HEK293 (cell line): Measurements from ENCODE around the gene MAVS.

Experiments
- CTCF ChIA-PET: fragments of 350-600 bp; formaldehyde crosslinking; extraction: SDS; loops from one replicate; lab custom pipeline; 2021; ENCODE audit warnings: antibody characterized with exemption; lab: Yijun Ruan, JAX
- POLR2A ChIA-PET: fragments of 300-600 bp; formaldehyde crosslinking; extraction: SDS; loops from one replicate; lab custom pipeline; 2020; ENCODE audit warnings: antibody characterized with exemption, inconsistent platforms; lab: Yijun Ruan, JAX
- H3K27ac ChIP-seq: fragments of 200-500 bp; sonication (Bioruptor generic); 2 replicates; pipeline ENCODE4 v1.5.1; 2014; ENCODE audit warnings: low read depth, low read length, control low read depth, inconsistent platforms; ENCODE audit errors: extremely low read depth
- H3K36me3 ChIP-seq, 2 experiments: fragments of 200-500 bp in 1 of 2; sonication (Bioruptor generic) in 1 of 2; 1 replicate in 1 of 2; 2 replicates in 1 of 2; pipeline ENCODE4 v1.5.1; 2014 to 2017; ENCODE audit warnings: inconsistent platforms in 2 of 2, low read length in 2 of 2; ENCODE audit not compliant: control insufficient read depth in 2 of 2, insufficient read depth in 1 of 2
- H3K4me1 ChIP-seq: fragments of 200-500 bp; sonication (Bioruptor generic); 2 replicates; pipeline ENCODE4 v1.5.1; 2014; ENCODE audit warnings: mild to moderate bottlenecking, low read length, inconsistent platforms; ENCODE audit not compliant: control insufficient read depth, insufficient read depth
- H3K4me3 ChIP-seq: 2 replicates; pipeline ENCODE4 v1.5.1; 2011; ENCODE audit warnings: low read depth, mild to moderate bottlenecking, control low read depth, low read length, moderate library complexity
- H3K9me3 ChIP-seq: fragments of 200-500 bp; sonication (Bioruptor generic); 2 replicates; pipeline ENCODE4 v1.5.1; 2014; ENCODE audit warnings: low read depth, low read length, inconsistent platforms; ENCODE audit not compliant: control insufficient read depth, insufficient read depth
- GLIS1 ChIP-seq: fragments of 450-650 bp; formaldehyde crosslinking; IDR thresholded peaks from 2 replicates; pipeline ENCODE4 v1.5.1; 2016; ENCODE audit warnings: missing biosample characterization, missing genetic modification characterization
- HOXC10 ChIP-seq: sonication (generic); formaldehyde crosslinking; IDR thresholded peaks from 2 replicates; pipeline ENCODE4 v1.8.1; 2023; ENCODE audit warnings: mild to moderate bottlenecking, missing genetic modification reagents
- HOXD13 ChIP-seq: sonication (generic); formaldehyde crosslinking; IDR thresholded peaks from 2 replicates; pipeline ENCODE4 v1.8.0; 2022; ENCODE audit warnings: missing genetic modification reagents, borderline replicate concordance
- KLF1 ChIP-seq: fragments of 450-650 bp; formaldehyde crosslinking; IDR thresholded peaks from 2 replicates; pipeline ENCODE4 v1.5.1; 2016; ENCODE audit warnings: missing biosample characterization, missing genetic modification characterization
- PRDM4 ChIP-seq: fragments of 450-650 bp; formaldehyde crosslinking; IDR thresholded peaks from 2 replicates; pipeline ENCODE4 v1.5.1; 2017; ENCODE audit warnings: missing biosample characterization, missing genetic modification characterization
- PRDM6 ChIP-seq: fragments of 450-650 bp; formaldehyde crosslinking; IDR thresholded peaks from 2 replicates; pipeline ENCODE4 v1.5.1; 2017; ENCODE audit warnings: missing biosample characterization, missing genetic modification characterization
- YY1 ChIP-seq: fragments of 450-650 bp; formaldehyde crosslinking; IDR thresholded peaks from 2 replicates; pipeline ENCODE4 v1.5.1; 2018; ENCODE audit warnings: missing biosample characterization, missing genetic modification characterization
- ZFP41 ChIP-seq: fragments of 450-650 bp; formaldehyde crosslinking; IDR thresholded peaks from 2 replicates; pipeline ENCODE4 v1.5.1; 2016; ENCODE audit warnings: missing biosample characterization, missing genetic modification characterization, borderline replicate concordance
- ZNF121 ChIP-seq: fragments of 450-650 bp; formaldehyde crosslinking; IDR thresholded peaks from 2 replicates; pipeline ENCODE4 v1.5.1; 2016; ENCODE audit warnings: missing biosample characterization, missing genetic modification characterization
- ZNF16 ChIP-seq: fragments of 450-650 bp; formaldehyde crosslinking; IDR thresholded peaks from 2 replicates; pipeline ENCODE4 v1.5.1; 2016; ENCODE audit warnings: low read depth, missing biosample characterization, missing genetic modification characterization
- ZNF239 ChIP-seq: fragments of 450-650 bp; formaldehyde crosslinking; IDR thresholded peaks from 2 replicates; pipeline ENCODE4 v1.5.1; 2016; ENCODE audit warnings: missing biosample characterization, missing genetic modification characterization
- ZNF335 ChIP-seq: fragments of 450-650 bp; formaldehyde crosslinking; conservative IDR thresholded peaks from 2 replicates; pipeline ENCODE4 v1.5.1; 2016; ENCODE audit warnings: missing biosample characterization, missing genetic modification characterization
- ZNF37A ChIP-seq: fragments of 450-650 bp; IDR thresholded peaks from 2 replicates; pipeline ENCODE4 v1.5.1; 2018; ENCODE audit warnings: missing biosample characterization, missing genetic modification characterization
- ZNF544 ChIP-seq: fragments of 450-650 bp; formaldehyde crosslinking; IDR thresholded peaks from 2 replicates; pipeline ENCODE4 v1.5.0; 2017; ENCODE audit warnings: missing biosample characterization, missing genetic modification characterization
- ZNF555 ChIP-seq: fragments of 450-650 bp; formaldehyde crosslinking; conservative IDR thresholded peaks from 2 replicates; pipeline ENCODE4 v1.5.1; 2017; ENCODE audit warnings: missing biosample characterization, mild to moderate bottlenecking, missing genetic modification characterization, inconsistent platforms
- ZNF626 ChIP-seq: fragments of 450-650 bp; sonication (Bioruptor Pico); formaldehyde crosslinking; IDR thresholded peaks from 2 replicates; pipeline ENCODE4 v1.5.1; 2018; ENCODE audit warnings: missing biosample characterization, missing genetic modification characterization, inconsistent platforms
- ZNF629 ChIP-seq: fragments of 450-650 bp; formaldehyde crosslinking; IDR thresholded peaks from 2 replicates; pipeline ENCODE4 v1.5.1; 2017; ENCODE audit warnings: missing biosample characterization, missing genetic modification characterization
- ZNF76 ChIP-seq: fragments of 450-650 bp; formaldehyde crosslinking; IDR thresholded peaks from 2 replicates; pipeline ENCODE4; 2016; ENCODE audit warnings: low read depth, missing biosample characterization, missing genetic modification characterization, borderline replicate concordance
- ZNF830 ChIP-seq: fragments of 450-650 bp; IDR thresholded peaks from 2 replicates; pipeline ENCODE4 v1.5.0; 2018; ENCODE audit warnings: missing biosample characterization, missing genetic modification characterization, low read depth, mild to moderate bottlenecking, moderate library complexity
- ZNF837 ChIP-seq: fragments of 450-650 bp; formaldehyde crosslinking; IDR thresholded peaks from 2 replicates; pipeline ENCODE4 v1.5.1; 2016; ENCODE audit warnings: missing biosample characterization, missing genetic modification characterization
- ZSCAN5A ChIP-seq: fragments of 450-650 bp; formaldehyde crosslinking; IDR thresholded peaks from 2 replicates; pipeline ENCODE4 v1.5.1; 2016; ENCODE audit warnings: missing biosample characterization, missing genetic modification characterization
- TF ChIP-seq, protein P1 (sequence below): fragments of 450-650 bp; formaldehyde crosslinking; IDR thresholded peaks from 2 replicates; pipeline ENCODE4 v1.5.1; 2016; ENCODE audit warnings: missing biosample characterization, missing genetic modification characterization
- TF ChIP-seq, protein P2 (sequence below): fragments of 450-650 bp; formaldehyde crosslinking; IDR thresholded peaks from 2 replicates; pipeline ENCODE4 v1.5.1; 2017; ENCODE audit warnings: missing biosample characterization, missing genetic modification characterization

Gene MAVS

GRCh38 chr20:3865152-3865886 lies 18.7 kb downstream of the MAVS start:
- TF ChIP-seq ZNF626 (tag by site-specific recombination) = no peak
- no peak for TF ChIP-seq PRDM4 (tag by site-specific recombination)
- TF ChIP-seq KLF1 (tag by site-specific recombination) = no peak
- no peak for TF ChIP-seq ZNF335
- TF ChIP-seq PRDM6 = no peak
- no peak for TF ChIP-seq ZNF544 (tag by site-specific recombination)
- no peak for TF ChIP-seq ZNF555 (tag by site-specific recombination)
- TF ChIP-seq ZNF76 (tag by site-specific recombination) = no peak
- TF ChIP-seq ZFP41 (tag by site-specific recombination) = no peak
- no peak for TF ChIP-seq GLIS1 (tag by site-specific recombination)
- TF ChIP-seq ZNF121 (tag by site-specific recombination) = no peak
- TF ChIP-seq, protein P1, sequence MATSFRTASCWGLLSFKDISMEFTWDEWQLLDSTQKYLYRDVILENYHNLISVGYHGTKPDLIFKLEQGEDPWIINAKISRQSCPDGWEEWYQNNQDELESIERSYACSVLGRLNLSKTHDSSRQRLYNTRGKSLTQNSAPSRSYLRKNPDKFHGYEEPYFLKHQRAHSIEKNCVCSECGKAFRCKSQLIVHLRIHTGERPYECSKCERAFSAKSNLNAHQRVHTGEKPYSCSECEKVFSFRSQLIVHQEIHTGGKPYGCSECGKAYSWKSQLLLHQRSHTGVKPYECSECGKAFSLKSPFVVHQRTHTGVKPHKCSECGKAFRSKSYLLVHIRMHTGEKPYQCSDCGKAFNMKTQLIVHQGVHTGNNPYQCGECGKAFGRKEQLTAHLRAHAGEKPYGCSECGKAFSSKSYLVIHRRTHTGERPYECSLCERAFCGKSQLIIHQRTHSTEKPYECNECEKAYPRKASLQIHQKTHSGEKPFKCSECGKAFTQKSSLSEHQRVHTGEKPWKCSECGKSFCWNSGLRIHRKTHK (tag by site-specific recombination) = no peak
- TF ChIP-seq ZNF37A (tag by site-specific recombination) = no peak
- no peak for TF ChIP-seq ZNF837 (tag by site-specific recombination)
- no peak for TF ChIP-seq ZNF830
- CTCF ChIA-PET = interaction anchor here (0.6 to 5.7 kb wide), 3 partner anchors 10 to 187 kb away, joined by 3 to 26 read pairs (median 3); no protein-coding TSS in a partner anchor
- Histone ChIP-seq H3K36me3 (peaks cover 38 to 81% of the 10 kb centered on the region in 2 experiments), H3K4me3 (no peak overlapping the region), H3K9me3 (no peaks in the 10 kb centered on the region), H3K27ac (no peak overlapping the region), H3K4me1 (no peaks in the 10 kb centered on the region)
- POLR2A ChIA-PET = no interaction called here

- Histone ChIP-seq H3K27ac (no peak overlapping the region), H3K9me3 (no peaks in the 10 kb centered on the region), H3K36me3 (peaks cover 32 to 79% of the 10 kb centered on the region in 2 experiments), H3K4me1 (no peaks in the 10 kb centered on the region), H3K4me3 (no peak overlapping the region)
- ChIA-PET CTCF (interaction anchor here (5.7 kb wide), 1 partner anchor 10 kb away, joined by 26 read pairs; no protein-coding TSS in a partner anchor), POLR2A (interaction anchor here (1.9 kb wide), 1 partner anchor 10 kb away, joined by 7 read pairs; no protein-coding TSS in a partner anchor)
- no peak for TF ChIP-seq HOXC10 (CRISPR knock-in tag)
- TF ChIP-seq, protein P2, sequence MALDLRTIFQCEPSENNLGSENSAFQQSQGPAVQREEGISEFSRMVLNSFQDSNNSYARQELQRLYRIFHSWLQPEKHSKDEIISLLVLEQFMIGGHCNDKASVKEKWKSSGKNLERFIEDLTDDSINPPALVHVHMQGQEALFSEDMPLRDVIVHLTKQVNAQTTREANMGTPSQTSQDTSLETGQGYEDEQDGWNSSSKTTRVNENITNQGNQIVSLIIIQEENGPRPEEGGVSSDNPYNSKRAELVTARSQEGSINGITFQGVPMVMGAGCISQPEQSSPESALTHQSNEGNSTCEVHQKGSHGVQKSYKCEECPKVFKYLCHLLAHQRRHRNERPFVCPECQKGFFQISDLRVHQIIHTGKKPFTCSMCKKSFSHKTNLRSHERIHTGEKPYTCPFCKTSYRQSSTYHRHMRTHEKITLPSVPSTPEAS = no peak
- TF ChIP-seq YY1 (tag by site-specific recombination) = no peak
- no peak for TF ChIP-seq ZNF16 (tag by site-specific recombination)
- TF ChIP-seq ZNF629 = no peak
- TF ChIP-seq HOXD13 (CRISPR knock-in tag) = no peak
- no peak for TF ChIP-seq ZNF239 (tag by site-specific recombination)
- no peak for TF ChIP-seq ZSCAN5A
- TF ChIP-seq PRDM6 = no peak
These were observed 19.3 kb downstream of the MAVS start for GRCh38 chr20:3865887-3866407.
